Mucosa of descending colon (tissue), 3 donors: Measurements from ENCODE around the gene PRXL2C. TPM values are rescaled to one million over a fixed set of nuclear protein-coding genes. Genes with fewer than 3 reads are reported as not detected.

Experiments used
- ATAC-seq: fragments of 200-7000 bp; cut with Tn5 transposase; one replicate; pipeline ENCODE4 v1.9.1; 2020; ENCODE audit warnings: mild to moderate bottlenecking, moderate library complexity
- DNase-seq, 3 donors: peaks; one replicate each; pipeline ENCODE4 v3.0.0-alpha.2; 2020
- H3K36me3 ChIP-seq: fragments of 200-600 bp; one replicate; pipeline ENCODE4 v1.8.0; 2021; ENCODE audit warnings: low read depth, mild to moderate bottlenecking
- H3K4me1 ChIP-seq: fragments of 200-600 bp; one replicate; pipeline ENCODE4 v1.8.0; 2021; ENCODE audit warnings: low read depth, mild to moderate bottlenecking
- H3K4me3 ChIP-seq: fragments of 200-600 bp; one replicate; pipeline ENCODE4 v1.8.0; 2021; ENCODE audit warnings: mild to moderate bottlenecking
- H3K9me3 ChIP-seq: fragments of 200-600 bp; one replicate; pipeline ENCODE4 v1.8.0; 2021; ENCODE audit warnings: mild to moderate bottlenecking
- CTCF ChIP-seq: fragments of 200-600 bp; IDR thresholded peaks from one replicate; pipeline ENCODE4 v1.8.0; 2022; ENCODE audit warnings: antibody characterized with exemption, mild to moderate bottlenecking
- intact Hi-C, 2 donors: fragments of 100-400 bp; cut with DNase I in 1 of 2; cut with micrococcal nuclease in 1 of 2; formaldehyde crosslinking; loops; one replicate each; pipeline versions ENCODE4 v1.11.0 to v1.11.1; 2022; cut with DNase I, micrococcal nuclease
- total RNA-seq, 3 donors: library from RNA; stranded (reverse); fragmentation: NEBNext Ultra II Directional in 2 of 3; extraction: Animal tissue kit (Norgen Biotek cat#: 25700) in 2 of 3; gene quantifications; one replicate each; pipeline versions ENCODE4 v1.2.1 to v1.2.4, GENCODE V29; 2021 to 2023
- donor health status: DM: no; HTN: no; CAD: no; lungs with moderate emphysema.
- donor health status: DM: no; HTN: no; CAD: no.
- donor health status: DM: no; HTN: yes; CAD: no.

PRXL2C gene
- total RNA-seq, 3 donors from 2014 or later, result 2.5 to 15.1 (median 8.8) TPM

- no peak for ATAC-seq
- no peaks in the 10 kb centered on the region for H3K9me3 ChIP-seq
- intact Hi-C loops, result no loop called here
Measured at GRCh38 chr9:96620832-96621269, 34.3 kb downstream of the PRXL2C start.

GRCh38 chr9:96620181-96620514, 35.0 kb downstream of the PRXL2C start:
- DNase-seq, result no peak
- Histone ChIP-seq H3K9me3 (no peaks in the 10 kb centered on the region), H3K4me3 (no peak overlapping the region), H3K36me3 (no peaks in the 10 kb centered on the region), H3K4me1 (no peaks in the 10 kb centered on the region)
- intact Hi-C loops, result no loop called here
- no peak for TF ChIP-seq CTCF
- no peak for ATAC-seq

More at GRCh38 chr9:96620832-96621269, 34.3 kb downstream of the PRXL2C start:
- TF ChIP-seq CTCF, result no peak
- DNase-seq, result no peak
- no peaks in the 10 kb centered on the region for H3K36me3 ChIP-seq
- H3K4me3 ChIP-seq, result no peak overlapping the region
- no peaks in the 10 kb centered on the region for H3K4me1 ChIP-seq

GRCh38 chr9:96619491-96620180, 35.5 kb downstream of the PRXL2C start, which contains the start of gene CDC14B:
CDC14B (minus strand) TSS chr9:96619843; CDS start chr9:96619378, 465 bp downstream.
- no peak for TF ChIP-seq CTCF
- ATAC-seq (peak; percentile 87), DNase-seq (peak; percentile 94 to 97 (median 95))
- Histone ChIP-seq H3K9me3 (no peaks in the 10 kb centered on the region), H3K4me1 (no peaks in the 10 kb centered on the region), H3K4me3 (peak within 1 kb of the TSS; percentile 50), H3K36me3 (no peaks in the 10 kb centered on the region)
- intact Hi-C loops, result no loop called here

- ATAC-seq (no peak), DNase-seq (peak; percentile 10 to 57 (median 47))
- Histone ChIP-seq H3K4me1 (no peaks in the 10 kb centered on the region), H3K9me3 (no peaks in the 10 kb centered on the region), H3K36me3 (no peaks in the 10 kb centered on the region), H3K4me3 (peak overlapping the region; percentile 50)
- TF ChIP-seq CTCF, result no peak
- intact Hi-C loops, result no loop called here
Measured at GRCh38 chr9:96619124-96619465, 36.0 kb downstream of the PRXL2C start.

GRCh38 chr9:96618209-96619123, 36.7 kb downstream of the PRXL2C start:
- Histone ChIP-seq H3K4me3 (peak overlapping the region; percentile 50), H3K9me3 (no peaks in the 10 kb centered on the region), H3K36me3 (no peaks in the 10 kb centered on the region), H3K4me1 (no peaks in the 10 kb centered on the region)
- ATAC-seq (peak; percentile 65), DNase-seq (peak; percentile 41 to 64 (median 64))
- TF ChIP-seq CTCF, result no peak
- intact Hi-C loops, result no loop called here
